ENCODE results near the gene CCR8.

The CCR8 gene

GRCh38 chr3:39379778-39380155 is 50.3 kb downstream of the CCR8 start:
- no peaks in the 10 kb centered on the region for H3K27me3 Mint-ChIP-seq
- intact Hi-C loops (cut with micrococcal nuclease), result loop anchor here (5.0 to 10.0 kb wide), 3 partner anchors 195 to 1242 kb away; partner anchors contain the start of genes ACAA1, MYD88, SCN11A and WDR48

GRCh38 chr3:39381432-39381831 is 51.9 kb downstream of the CCR8 start:
- Mint-ChIP-seq H3K4me1 (ENCODE audit: low read depth) (peaks cover 13% of the 10 kb centered on the region), H3K9me3 (no peaks in the 10 kb centered on the region), H3K27ac (no peak overlapping the region), H3K36me3 (ENCODE audit: low read depth) (peaks cover 9% of the 10 kb centered on the region), H3K4me3 (no peak overlapping the region), H3K27me3 (no peaks in the 10 kb centered on the region)
- intact Hi-C loops (cut with micrococcal nuclease), result loop anchor here (5.0 to 10.0 kb wide), 3 partner anchors 197 to 1244 kb away; partner anchors contain the start of genes ACAA1, MYD88, SCN11A and WDR48

More at GRCh38 chr3:39379778-39380155, 50.3 kb downstream of the CCR8 start:
- H3K4me1 Mint-ChIP-seq (ENCODE audit: low read depth), result peaks cover 5% of the 10 kb centered on the region
- no peak overlapping the region for H3K4me3 Mint-ChIP-seq
- no peaks in the 10 kb centered on the region for H3K9me3 Mint-ChIP-seq
- H3K27ac Mint-ChIP-seq, result no peak overlapping the region
- peaks cover 9% of the 10 kb centered on the region for H3K36me3 Mint-ChIP-seq (ENCODE audit: low read depth)
